Kidney glomerular epithelial cell (primary cell): Measurements from ENCODE around the gene MIOX.

Experiments used
- DNase-seq: peaks from one replicate; lab custom pipeline; 2025; lab: John Stamatoyannopoulos, UW

The MIOX gene

GRCh38 chr22:50473855-50474671 is 12.6 kb upstream of the MIOX start:
- peak; percentile 24 for DNase-seq

GRCh38 chr22:50474710-50475651 is 11.7 kb upstream of the MIOX start, which contains the start of gene SBF1:
TSS of gene SBF1 (minus strand) at chr22:50475035. CDS start at chr22:50474840, 195 bp downstream.
- peak; percentile 83 for DNase-seq

- no peak for DNase-seq
Measured at GRCh38 chr22:50475652-50476002, 11.0 kb upstream of the MIOX start.

GRCh38 chr22:50476868-50477267 is 9.8 kb upstream of the MIOX start:
- no peak for DNase-seq

- DNase-seq, result no peak
Measured at GRCh38 chr22:50477923-50478322, 8.7 kb upstream of the MIOX start.

GRCh38 chr22:50479721-50480120 is 6.9 kb upstream of the MIOX start:
- DNase-seq, result no peak

- no peak for DNase-seq
Measured at GRCh38 chr22:50481045-50481439, 5.6 kb upstream of the MIOX start.

GRCh38 chr22:50481440-50482106 is 5.1 kb upstream of the MIOX start, which contains the start of gene ADM2:
TSS of gene ADM2 (plus strand) at chr22:50481543. CDS start at chr22:50481848, 305 bp downstream.
- no peak for DNase-seq

- no peak for DNase-seq
Measured at GRCh38 chr22:50482107-50483074, 4.3 kb upstream of the MIOX start.

- DNase-seq, result no peak
Measured at GRCh38 chr22:50483106-50483505, 3.6 kb upstream of the MIOX start.

GRCh38 chr22:50483556-50483955 is 3.1 kb upstream of the MIOX start:
- no peak for DNase-seq

GRCh38 chr22:50483977-50484853 is 2.4 kb upstream of the MIOX start:
- no peak for DNase-seq

GRCh38 chr22:50485221-50486131 is 1.2 kb upstream of the MIOX start:
- DNase-seq, result no peak

- DNase-seq, result no peak
Measured at GRCh38 chr22:50487290-50488005, 789 bp downstream of the MIOX start.

GRCh38 chr22:50488006-50488677 is 1.5 kb downstream of the MIOX start:
- DNase-seq, result no peak

- no peak for DNase-seq
Measured at GRCh38 chr22:50488886-50489285, 2.2 kb downstream of the MIOX start.

GRCh38 chr22:50489363-50490243 is 2.9 kb downstream of the MIOX start:
- no peak for DNase-seq
